ENCODE data around the gene CCDC3. TPM values are rescaled to one million over a fixed set of nuclear protein-coding genes. Genes with fewer than 3 reads are reported as not detected.

Gene CCDC3
- total RNA-seq, 4 donors from 2014 or later: 7.9 to 40.6 (median 24.9) TPM

- intact Hi-C loops (cut with DNase I; ENCODE audit: low total_unique reads): no loop called here
- no peaks in the 10 kb centered on the region for H3K27me3 ChIP-seq
- TF ChIP-seq CTCF (IDR thresholded peaks at IDR 0.05): no peak
- no peak for TF ChIP-seq POLR2A (IDR thresholded peaks at IDR 0.05)
Measured at GRCh38 chr10:12929381-12929780, 72.1 kb downstream of the CCDC3 start.

GRCh38 chr10:12928571-12928970 lies 72.9 kb downstream of the CCDC3 start:
- H3K27ac ChIP-seq: no peak overlapping the region
- H3K27me3 ChIP-seq: no peaks in the 10 kb centered on the region
- H3K4me1 ChIP-seq: no peaks in the 10 kb centered on the region
- no peak overlapping the region for H3K4me3 ChIP-seq
- no peaks in the 10 kb centered on the region for H3K36me3 ChIP-seq
- TF ChIP-seq CTCF (IDR thresholded peaks at IDR 0.05): no peak
- TF ChIP-seq POLR2A (IDR thresholded peaks at IDR 0.05): no peak
- intact Hi-C loops (cut with DNase I; ENCODE audit: low total_unique reads): no loop called here
- H3K9me3 ChIP-seq: no peaks in the 10 kb centered on the region
- DNase-seq: no peak

More at GRCh38 chr10:12929381-12929780, 72.1 kb downstream of the CCDC3 start:
- H3K4me1 ChIP-seq: no peaks in the 10 kb centered on the region
- DNase-seq: no peak
- H3K4me3 ChIP-seq: no peak overlapping the region
- H3K27ac ChIP-seq: no peak overlapping the region
- H3K36me3 ChIP-seq: no peaks in the 10 kb centered on the region
- no peaks in the 10 kb centered on the region for H3K9me3 ChIP-seq

- intact Hi-C loops (cut with DNase I; ENCODE audit: low total_unique reads): no loop called here
- Histone ChIP-seq H3K27me3 (no peaks in the 10 kb centered on the region), H3K4me1 (no peaks in the 10 kb centered on the region), H3K4me3 (no peak overlapping the region), H3K36me3 (no peaks in the 10 kb centered on the region), H3K27ac (no peak overlapping the region), H3K9me3 (no peaks in the 10 kb centered on the region)
- DNase-seq: no peak
- TF ChIP-seq POLR2A (IDR thresholded peaks at IDR 0.05): no peak
- TF ChIP-seq CTCF (IDR thresholded peaks at IDR 0.05): no peak
Measured at GRCh38 chr10:12927896-12928295, 73.6 kb downstream of the CCDC3 start.

GRCh38 chr10:12925845-12926244 lies 75.7 kb downstream of the CCDC3 start:
- Histone ChIP-seq H3K27ac (no peak overlapping the region), H3K27me3 (no peaks in the 10 kb centered on the region), H3K4me1 (no peaks in the 10 kb centered on the region), H3K9me3 (no peaks in the 10 kb centered on the region), H3K36me3 (no peaks in the 10 kb centered on the region), H3K4me3 (no peak overlapping the region)
- no peak for DNase-seq
- TF ChIP-seq CTCF (IDR thresholded peaks at IDR 0.05) (no peak), POLR2A (IDR thresholded peaks at IDR 0.05) (no peak)
- intact Hi-C loops (cut with DNase I; ENCODE audit: low total_unique reads): no loop called here

GRCh38 chr10:12924911-12925310 lies 76.6 kb downstream of the CCDC3 start:
- Histone ChIP-seq H3K4me1 (no peaks in the 10 kb centered on the region), H3K36me3 (no peaks in the 10 kb centered on the region), H3K4me3 (no peak overlapping the region), H3K27me3 (no peaks in the 10 kb centered on the region), H3K9me3 (no peaks in the 10 kb centered on the region), H3K27ac (no peak overlapping the region)
- no peak for TF ChIP-seq POLR2A (IDR thresholded peaks at IDR 0.05)
- TF ChIP-seq CTCF (IDR thresholded peaks at IDR 0.05): no peak
- intact Hi-C loops (cut with DNase I; ENCODE audit: low total_unique reads): no loop called here
- DNase-seq: no peak

Measured in uterus (tissue), 4 donors.